GM18951 (cell line): ENCODE measurements around the gene FHDC1.

Source experiments
- POLR2A ChIP-seq: IDR thresholded peaks from 4 replicates; pipeline ENCODE4 v1.6.1; 2011; ENCODE audit warnings: mild to moderate bottlenecking; ENCODE audit not compliant: insufficient read length, insufficient read depth; ENCODE audit errors: extremely low read depth
- in situ Hi-C: fragments of 300-500 bp; cut with MboI; formaldehyde crosslinking; loops from one replicate; pipeline ENCODE4 v1.12.0; 2022; ENCODE audit warnings: low sequenced_read_pairs, mixed read lengths, inconsistent platforms; ENCODE audit not compliant: unreplicated experiment

The FHDC1 gene

DNA sequence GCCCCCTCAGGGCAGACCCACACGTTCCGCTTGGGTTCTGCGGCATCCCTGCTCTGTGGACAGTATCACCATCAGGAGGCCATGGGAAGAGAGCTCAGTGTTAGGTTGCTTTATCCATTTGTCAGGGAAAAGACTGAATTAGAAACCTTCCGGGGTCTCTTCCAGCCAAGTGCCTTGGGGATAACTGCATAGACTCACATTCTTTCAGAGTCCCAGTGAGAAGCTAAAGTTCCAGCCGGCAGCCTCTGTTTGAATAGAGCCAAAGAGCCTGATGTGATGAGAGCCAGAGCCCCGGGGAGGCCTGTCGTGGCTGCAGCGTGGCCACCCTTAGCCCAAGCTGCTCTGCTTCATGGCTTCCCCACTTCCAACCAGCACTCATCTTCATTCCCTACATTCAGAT lies 85.2 kb downstream of the FHDC1 start:
- in situ Hi-C loops, result no loop called here
- TF ChIP-seq POLR2A, result no peak

DNA sequence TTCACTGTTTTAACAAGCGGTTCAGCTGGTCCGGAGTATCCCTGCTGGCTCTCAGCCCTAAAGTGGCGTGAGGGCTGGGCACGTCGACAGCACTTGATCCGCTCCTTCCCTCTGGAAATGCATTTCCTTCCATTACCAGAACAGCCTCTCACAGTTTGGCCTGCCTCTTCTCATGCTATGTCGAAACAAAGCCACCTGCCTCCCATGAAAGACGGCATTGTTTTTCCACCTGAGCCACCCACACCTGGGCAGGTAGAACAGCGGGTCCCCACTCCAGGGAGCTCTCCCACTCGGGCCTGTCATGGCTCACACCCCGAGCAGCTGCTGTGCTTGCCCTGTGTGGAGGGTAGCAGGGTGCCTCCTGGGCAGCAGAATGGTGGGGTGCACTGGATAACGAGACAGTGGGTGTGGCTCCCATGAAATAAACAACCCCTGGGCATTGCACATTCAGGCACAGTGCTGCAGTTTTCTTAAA lies 86.2 kb downstream of the FHDC1 start:
- in situ Hi-C loops, result no loop called here
- TF ChIP-seq POLR2A, result no peak

DNA sequence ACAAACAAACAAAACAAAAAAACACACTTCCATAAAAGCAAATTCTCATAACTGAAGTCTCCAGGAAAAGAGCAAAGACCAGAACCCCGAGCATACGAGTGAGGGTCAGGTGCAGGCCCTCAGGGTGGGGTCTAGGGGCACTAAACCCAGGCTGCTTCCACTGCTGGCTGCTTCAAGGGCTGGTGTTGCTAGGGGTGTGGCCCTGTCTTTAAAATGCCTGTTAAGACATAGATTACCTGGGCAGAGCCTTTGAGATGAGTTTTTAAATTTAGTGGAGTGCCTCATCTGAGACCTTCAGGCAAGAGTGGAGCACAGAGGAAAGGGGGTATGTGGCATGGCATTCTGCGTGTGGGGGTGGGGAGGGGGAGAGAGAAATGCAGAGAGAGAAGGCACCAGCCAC lies 87.0 kb downstream of the FHDC1 start:
- no peak for TF ChIP-seq POLR2A
- in situ Hi-C loops, result no loop called here

DNA sequence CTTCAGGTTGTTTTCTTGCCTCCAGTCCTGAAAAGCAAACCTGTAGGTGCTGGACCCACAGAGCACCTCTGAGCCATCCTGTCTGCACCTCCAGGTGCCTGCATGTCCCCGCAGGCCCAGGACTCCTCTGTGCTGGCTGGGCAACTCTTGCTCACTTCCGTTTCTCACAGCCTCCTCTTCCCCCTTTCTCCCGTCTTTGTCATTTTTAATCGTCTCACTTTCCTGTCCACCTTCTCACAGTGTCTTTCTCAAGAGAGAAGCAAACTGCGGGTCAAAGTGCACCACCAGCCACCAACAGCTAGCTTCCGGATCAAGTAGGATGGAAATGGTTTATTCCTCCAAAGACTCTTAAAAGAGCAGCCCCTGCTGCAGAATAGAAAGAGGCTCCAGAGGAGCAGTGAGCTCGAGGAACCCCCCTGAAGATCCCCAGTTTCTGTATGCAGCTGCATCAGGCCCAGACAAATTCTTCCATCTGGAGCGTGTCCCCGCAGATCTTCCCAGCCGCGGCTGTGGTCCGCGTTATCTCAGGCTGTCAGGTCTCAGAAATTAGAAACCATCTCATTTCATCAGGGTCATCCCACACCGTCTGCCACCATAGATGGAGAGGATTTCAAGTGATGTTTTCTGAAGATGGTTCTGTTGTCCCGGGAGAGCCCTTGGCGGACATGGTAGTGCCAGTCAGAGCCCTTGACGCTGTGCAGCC lies 87.7 kb downstream of the FHDC1 start:
- in situ Hi-C loops, result no loop called here

DNA sequence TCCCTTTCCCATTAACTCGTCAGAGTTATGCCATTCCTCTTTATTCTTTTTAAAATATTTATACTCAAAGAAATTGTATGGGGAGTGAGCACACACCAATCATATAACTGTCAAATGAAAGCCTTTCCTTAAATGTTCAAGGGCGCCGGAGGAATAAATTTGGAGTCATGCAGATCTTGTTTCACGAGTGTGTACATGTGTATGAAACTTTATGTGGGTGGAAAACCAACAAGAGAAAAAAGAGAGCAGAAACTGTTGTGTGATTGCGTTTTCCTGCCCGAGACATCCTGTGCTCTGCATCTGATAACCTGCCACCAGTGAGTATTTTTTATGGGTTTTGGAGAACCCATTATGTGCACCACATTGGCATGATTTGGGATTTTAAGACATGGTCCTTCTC lies 88.3 kb downstream of the FHDC1 start:
- in situ Hi-C loops, result no loop called here
- no peak for TF ChIP-seq POLR2A

More for the DNA sequence above, 87.7 kb downstream of the FHDC1 start:
- no peak for TF ChIP-seq POLR2A

GRCh38 chr4:153025406-153025805 lies 89.3 kb downstream of the FHDC1 start:
- TF ChIP-seq POLR2A, result no peak
- in situ Hi-C loops, result no loop called here

DNA sequence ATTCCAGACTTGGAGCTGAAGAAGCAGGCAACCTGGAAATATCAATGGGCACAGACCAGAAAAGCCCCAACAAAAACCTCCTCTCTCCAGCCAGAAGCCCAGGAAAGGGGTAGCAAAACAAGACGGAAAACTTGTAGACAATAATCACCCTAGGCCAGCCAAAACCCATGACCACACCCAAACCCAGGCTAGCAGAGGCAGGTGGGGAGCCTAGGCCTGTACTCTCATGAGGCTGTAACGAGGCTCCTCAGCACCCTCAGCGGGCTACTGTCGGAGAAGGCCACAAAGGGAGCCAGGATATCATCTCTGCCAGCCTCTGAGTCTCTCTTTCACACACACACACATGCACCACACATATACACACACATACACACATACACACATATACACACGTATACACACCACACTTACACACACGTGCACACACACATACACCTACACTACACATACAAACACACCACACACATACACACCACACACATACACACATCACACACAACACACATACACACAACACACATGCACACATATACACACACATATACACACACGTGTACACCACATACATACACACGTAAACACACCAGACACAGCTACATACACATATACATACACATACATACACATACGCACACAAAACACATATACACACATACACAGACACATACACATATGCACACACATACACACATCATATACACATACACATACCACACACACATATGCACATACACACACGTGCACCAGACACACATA lies 90.6 kb downstream of the FHDC1 start:
- in situ Hi-C loops, result no loop called here
- TF ChIP-seq POLR2A, result no peak

GRCh38 chr4:153027866-153028265 lies 91.7 kb downstream of the FHDC1 start:
- no peak for TF ChIP-seq POLR2A
- in situ Hi-C loops, result no loop called here

- no peak for TF ChIP-seq POLR2A
- in situ Hi-C loops, result no loop called here
Observed at GRCh38 chr4:153028535-153028934, 92.4 kb downstream of the FHDC1 start.
